SK-N-SH (cell line): ENCODE results near the gene ADPRH.

Experiments used
- EZH2phosphoT487 ChIP-seq: fragments of 200-600 bp; sonication (generic); IDR thresholded peaks from 2 replicates; pipeline ENCODE4 v1.6.1; 2017; ENCODE audit warnings: low read depth, mixed run types, mild to moderate bottlenecking, antibody characterized with exemption, moderate library complexity, borderline replicate concordance
- MEF2A ChIP-seq: IDR thresholded peaks from 2 replicates; pipeline ENCODE4 v1.4.0; 2012; ENCODE audit warnings: low read depth, borderline replicate concordance
- POLR2AphosphoS5 ChIP-seq: IDR thresholded peaks from 2 replicates; pipeline ENCODE4 v1.6.1; 2012; ENCODE audit warnings: low read depth, low read length
- RAD21 ChIP-seq: IDR thresholded peaks from 2 replicates; pipeline ENCODE4 v1.6.1; 2012; ENCODE audit warnings: mild to moderate bottlenecking, low read length
- TF ChIP-seq, protein P1 (sequence below): fragments of 200-600 bp; sonication (generic); IDR thresholded peaks from 2 replicates; pipeline ENCODE4 v1.6.1; 2017; ENCODE audit warnings: antibody characterized with exemption, mild to moderate bottlenecking, moderate library complexity

DNA sequence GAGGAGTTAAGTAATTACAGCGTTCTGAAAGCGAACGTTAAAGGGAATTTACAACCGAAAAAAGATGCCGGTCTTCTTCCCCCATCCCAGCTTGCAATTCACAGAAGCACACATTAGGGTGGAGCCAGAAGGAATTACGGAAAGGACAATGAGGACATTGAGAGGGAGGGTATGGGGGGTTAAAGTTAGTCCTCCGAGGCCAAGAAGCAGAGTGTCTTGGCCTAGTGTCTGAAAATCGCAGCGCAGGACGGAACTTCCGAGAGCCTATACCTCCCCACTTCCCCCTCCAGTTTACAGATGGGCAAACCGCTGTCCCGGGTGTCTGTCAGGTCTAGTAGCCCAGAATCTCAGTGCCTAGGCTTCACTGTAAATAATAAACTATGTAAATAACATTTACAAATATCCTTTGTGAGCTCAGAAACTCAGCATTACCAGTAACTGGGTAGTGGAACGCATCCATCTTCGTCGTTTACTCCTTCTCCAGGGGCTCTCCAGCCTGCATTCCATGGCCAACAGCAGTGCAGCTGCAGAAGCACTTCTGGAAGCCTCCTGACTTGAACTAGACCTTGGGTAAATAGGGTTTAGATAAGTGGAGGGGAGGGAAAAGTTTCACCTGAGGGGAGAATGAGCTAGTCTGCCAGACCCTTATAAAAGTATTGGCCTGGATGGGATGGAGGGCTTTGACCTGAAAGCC, 922 bp downstream of the ADPRH start:
- TF ChIP-seq, protein P1, sequence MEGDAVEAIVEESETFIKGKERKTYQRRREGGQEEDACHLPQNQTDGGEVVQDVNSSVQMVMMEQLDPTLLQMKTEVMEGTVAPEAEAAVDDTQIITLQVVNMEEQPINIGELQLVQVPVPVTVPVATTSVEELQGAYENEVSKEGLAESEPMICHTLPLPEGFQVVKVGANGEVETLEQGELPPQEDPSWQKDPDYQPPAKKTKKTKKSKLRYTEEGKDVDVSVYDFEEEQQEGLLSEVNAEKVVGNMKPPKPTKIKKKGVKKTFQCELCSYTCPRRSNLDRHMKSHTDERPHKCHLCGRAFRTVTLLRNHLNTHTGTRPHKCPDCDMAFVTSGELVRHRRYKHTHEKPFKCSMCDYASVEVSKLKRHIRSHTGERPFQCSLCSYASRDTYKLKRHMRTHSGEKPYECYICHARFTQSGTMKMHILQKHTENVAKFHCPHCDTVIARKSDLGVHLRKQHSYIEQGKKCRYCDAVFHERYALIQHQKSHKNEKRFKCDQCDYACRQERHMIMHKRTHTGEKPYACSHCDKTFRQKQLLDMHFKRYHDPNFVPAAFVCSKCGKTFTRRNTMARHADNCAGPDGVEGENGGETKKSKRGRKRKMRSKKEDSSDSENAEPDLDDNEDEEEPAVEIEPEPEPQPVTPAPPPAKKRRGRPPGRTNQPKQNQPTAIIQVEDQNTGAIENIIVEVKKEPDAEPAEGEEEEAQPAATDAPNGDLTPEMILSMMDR = no peak
- TF ChIP-seq RAD21 (no peak), EZH2phosphoT487 (no peak), MEF2A (no peak), POLR2AphosphoS5 (no peak)
